ENCODE measurements around the gene AIDA.

Gene AIDA

DNA sequence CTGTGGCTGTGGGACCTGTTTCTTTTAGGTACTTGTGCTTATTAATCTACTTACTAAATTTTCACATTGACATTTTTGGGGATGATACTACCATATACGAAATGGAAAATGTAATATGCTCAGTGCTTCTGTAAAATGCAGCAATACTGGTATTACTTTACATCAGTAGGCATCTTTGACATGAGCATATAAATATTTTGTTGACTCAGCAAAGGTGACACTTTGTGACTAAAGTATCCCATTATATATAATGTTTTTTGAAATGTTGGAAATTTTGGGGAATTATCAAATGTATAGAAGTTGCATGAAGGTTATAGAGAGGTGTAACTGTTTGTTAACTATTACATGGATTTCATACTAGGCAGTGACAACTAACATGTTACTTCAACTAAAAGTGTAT is 22.4 kb upstream of the AIDA start:
- in situ Hi-C loops (cut with HindIII; ENCODE audit: low sequenced_read_pairs) = no loop called here
- TF ChIP-seq, protein P1, sequence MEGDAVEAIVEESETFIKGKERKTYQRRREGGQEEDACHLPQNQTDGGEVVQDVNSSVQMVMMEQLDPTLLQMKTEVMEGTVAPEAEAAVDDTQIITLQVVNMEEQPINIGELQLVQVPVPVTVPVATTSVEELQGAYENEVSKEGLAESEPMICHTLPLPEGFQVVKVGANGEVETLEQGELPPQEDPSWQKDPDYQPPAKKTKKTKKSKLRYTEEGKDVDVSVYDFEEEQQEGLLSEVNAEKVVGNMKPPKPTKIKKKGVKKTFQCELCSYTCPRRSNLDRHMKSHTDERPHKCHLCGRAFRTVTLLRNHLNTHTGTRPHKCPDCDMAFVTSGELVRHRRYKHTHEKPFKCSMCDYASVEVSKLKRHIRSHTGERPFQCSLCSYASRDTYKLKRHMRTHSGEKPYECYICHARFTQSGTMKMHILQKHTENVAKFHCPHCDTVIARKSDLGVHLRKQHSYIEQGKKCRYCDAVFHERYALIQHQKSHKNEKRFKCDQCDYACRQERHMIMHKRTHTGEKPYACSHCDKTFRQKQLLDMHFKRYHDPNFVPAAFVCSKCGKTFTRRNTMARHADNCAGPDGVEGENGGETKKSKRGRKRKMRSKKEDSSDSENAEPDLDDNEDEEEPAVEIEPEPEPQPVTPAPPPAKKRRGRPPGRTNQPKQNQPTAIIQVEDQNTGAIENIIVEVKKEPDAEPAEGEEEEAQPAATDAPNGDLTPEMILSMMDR (IDR thresholded peaks at IDR 0.05; ENCODE audit: low read depth, low read length) = no peak

DNA sequence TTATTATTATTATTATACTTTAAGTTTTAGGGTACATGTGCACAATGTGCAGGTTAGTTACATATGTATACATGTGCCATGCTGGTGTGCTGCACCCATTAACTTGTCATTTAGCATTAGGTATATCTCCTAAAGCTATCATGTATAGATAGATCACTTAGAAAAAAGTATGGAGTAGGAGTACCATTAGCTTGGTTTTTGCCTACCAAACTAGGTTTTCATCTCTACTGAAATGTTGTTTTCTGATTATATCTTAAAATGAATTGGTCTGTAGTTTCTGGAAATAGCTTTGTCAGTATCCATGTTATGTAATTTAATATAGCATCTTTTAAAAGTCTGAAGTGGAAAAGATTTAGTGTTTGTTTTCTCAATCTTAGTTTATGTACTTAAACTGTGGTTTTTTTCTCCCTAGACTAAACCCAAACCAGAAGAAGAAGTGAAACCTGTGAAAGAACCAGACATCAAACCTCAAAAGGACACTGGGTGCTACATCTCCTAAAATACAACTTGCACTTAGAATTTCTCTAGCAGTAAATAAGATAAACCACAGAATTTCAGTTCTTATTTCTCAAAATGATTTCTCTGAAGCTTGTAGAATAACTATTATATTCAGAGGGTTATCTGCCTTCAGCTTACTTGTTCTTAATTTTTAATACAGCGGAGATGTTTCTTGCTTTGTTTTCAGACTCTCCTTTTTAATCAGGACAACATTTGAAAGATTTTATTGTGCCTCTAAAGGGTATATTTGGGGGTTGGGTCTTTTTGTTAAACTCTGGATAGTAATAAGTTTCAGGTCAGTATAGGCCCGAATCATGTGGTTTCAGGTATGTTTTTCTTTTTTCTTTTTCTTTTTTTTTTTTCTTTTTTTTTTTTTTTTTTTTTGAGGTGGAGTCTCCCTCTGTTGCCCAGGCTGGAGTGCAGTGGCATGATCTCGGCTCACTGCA is 20.2 kb upstream of the AIDA start:
- DNase-seq (ENCODE audit: low read depth, low spot score) = no peak
- TF ChIP-seq, protein P1 (IDR thresholded peaks at IDR 0.05; ENCODE audit: low read depth, low read length) = no peak
- H3K4me3 ChIP-seq (ENCODE audit: low read depth, low read length) = no peak overlapping the region
- in situ Hi-C loops (cut with HindIII; ENCODE audit: low sequenced_read_pairs) = no loop called here

More for the DNA sequence above, 22.4 kb upstream of the AIDA start:
- H3K4me3 ChIP-seq (ENCODE audit: low read depth, low read length) = no peak overlapping the region
- no peak for DNase-seq (ENCODE audit: low read depth, low spot score)

DNA sequence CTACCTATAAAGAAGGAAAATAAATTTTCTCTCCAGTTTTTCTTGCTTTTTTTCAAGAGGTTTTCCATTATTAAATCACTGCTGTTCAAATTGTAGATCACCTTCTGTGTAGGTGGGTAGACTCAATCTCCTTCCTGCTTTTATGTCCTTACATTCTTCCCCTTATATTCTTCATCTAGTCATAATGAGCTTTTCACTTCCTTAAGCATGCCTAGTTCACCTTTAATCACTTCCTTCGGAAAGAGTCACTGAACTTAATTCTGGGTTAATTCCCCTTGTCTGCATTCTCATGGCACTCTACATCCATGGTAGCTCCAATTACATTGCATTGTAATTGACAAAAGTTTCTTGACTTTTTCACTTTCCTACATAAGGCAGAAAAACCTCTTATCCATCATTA is 18.6 kb upstream of the AIDA start:
- TF ChIP-seq, protein P1 (IDR thresholded peaks at IDR 0.05; ENCODE audit: low read depth, low read length) = no peak
- H3K4me3 ChIP-seq (ENCODE audit: low read depth, low read length) = no peak overlapping the region
- no peak for DNase-seq (ENCODE audit: low read depth, low spot score)
- in situ Hi-C loops (cut with HindIII; ENCODE audit: low sequenced_read_pairs) = no loop called here

DNA sequence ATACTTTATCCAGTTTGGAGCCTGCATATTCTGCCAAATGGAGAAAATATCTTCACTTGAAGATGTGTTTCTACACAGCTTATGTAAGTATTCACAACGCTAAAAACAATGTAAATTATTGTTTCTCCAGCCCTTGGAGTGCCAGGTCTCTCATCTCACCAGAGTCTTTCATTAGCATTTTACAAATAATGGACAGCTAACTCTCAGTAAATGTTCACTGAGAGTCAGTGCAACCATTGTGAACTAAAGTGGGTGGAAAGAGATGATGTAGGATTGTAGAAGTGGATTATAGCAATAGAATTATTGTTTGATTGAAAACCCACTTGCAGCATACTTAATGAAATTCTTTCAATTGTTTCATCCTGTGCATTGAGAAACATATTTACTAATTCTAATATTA is 16.5 kb upstream of the AIDA start:
- TF ChIP-seq, protein P1 (IDR thresholded peaks at IDR 0.05; ENCODE audit: low read depth, low read length) = no peak
- no peak for DNase-seq (ENCODE audit: low read depth, low spot score)
- H3K4me3 ChIP-seq (ENCODE audit: low read depth, low read length) = no peak overlapping the region
- in situ Hi-C loops (cut with HindIII; ENCODE audit: low sequenced_read_pairs) = no loop called here

DNA sequence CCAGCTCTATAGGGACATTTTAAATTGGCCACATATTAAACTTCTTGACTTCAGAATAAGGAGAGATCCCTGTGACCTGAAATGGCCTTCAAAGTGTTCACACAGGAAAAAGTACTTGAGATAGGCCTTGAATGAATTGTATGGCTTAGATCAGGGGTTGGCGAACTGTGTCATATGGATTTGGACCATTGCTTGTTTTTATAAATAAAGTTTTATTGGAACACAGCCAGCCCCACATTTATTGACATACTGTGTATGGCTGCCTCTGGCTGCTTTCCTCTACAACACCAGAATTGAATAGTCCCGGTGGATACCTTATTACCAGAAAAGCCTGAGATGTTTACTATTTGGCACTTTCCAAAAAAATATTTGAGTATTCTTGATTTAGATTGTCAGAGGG is 4.1 kb upstream of the AIDA start:
- in situ Hi-C loops (cut with HindIII; ENCODE audit: low sequenced_read_pairs) = no loop called here
- no peak for DNase-seq (ENCODE audit: low read depth, low spot score)
- TF ChIP-seq, protein P1 (IDR thresholded peaks at IDR 0.05; ENCODE audit: low read depth, low read length) = no peak
- H3K4me3 ChIP-seq (ENCODE audit: low read depth, low read length) = no peak overlapping the region

DNA sequence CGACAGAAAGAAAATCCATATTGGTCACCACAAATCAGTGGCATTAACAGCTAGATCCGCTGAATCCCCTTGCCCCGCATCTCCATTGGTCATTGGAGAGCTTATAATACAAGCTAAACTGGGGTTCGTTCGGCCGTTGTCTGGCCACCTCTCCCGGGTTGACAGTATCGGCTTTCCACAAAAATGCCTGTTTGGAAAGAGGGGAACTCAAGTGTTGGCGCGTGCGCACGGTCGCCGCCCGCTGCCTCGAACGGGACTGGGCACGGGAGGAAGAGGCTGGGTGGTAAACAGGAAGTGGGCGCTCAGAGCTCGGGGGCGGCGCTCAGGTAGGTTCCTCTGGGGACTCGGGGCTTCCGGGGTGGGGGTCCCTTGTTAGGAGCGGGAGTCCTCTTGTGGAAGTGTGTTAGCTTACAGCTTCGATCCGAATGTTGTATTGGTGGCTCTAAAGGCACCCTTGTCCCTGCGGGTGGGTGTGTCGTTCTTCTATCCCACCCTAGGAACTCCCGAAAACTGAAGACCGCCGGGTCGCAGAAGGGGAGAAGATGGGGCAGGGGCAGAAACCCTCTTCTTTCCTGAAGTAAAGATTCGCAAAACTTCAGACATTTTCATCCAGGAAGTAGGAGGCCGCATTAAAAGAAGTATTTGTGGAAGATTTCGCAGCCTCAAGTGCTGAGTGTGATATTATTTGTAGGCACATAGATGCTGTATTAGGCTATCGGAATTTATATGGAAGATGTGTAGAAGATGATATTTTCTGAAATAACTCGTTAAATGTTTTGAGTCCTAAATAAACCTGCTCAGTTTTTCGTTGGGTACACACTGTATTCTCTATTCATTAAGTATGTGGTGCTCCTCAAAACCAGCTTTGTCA is 1.0 kb upstream of the AIDA start:
- TF ChIP-seq, protein P1 (IDR thresholded peaks at IDR 0.05; ENCODE audit: low read depth, low read length) = no peak
- DNase-seq (ENCODE audit: low read depth, low spot score) = peak; percentile 96
- in situ Hi-C loops (cut with HindIII; ENCODE audit: low sequenced_read_pairs) = no loop called here
- H3K4me3 ChIP-seq (ENCODE audit: low read depth, low read length) = peak overlapping the region; percentile 64

Data from astrocyte of the spinal cord (primary cell).